H9 (cell line): ENCODE results near the gene FHIT. TPM values are rescaled to one million over a fixed set of nuclear protein-coding genes. Genes with fewer than 3 reads are reported as not detected.

ENCODE experiments used
- DNase-seq: peaks from one replicate; pipeline ENCODE4 v3.0.0-alpha.2; 2017
- H2AFZ ChIP-seq: one replicate; pipeline ENCODE4 v1.6.1; 2013; ENCODE audit warnings: mild to moderate bottlenecking, low read length, control low read depth, moderate library complexity
- H2AK5ac ChIP-seq: 2 replicates; pipeline ENCODE4 v1.6.1; 2013; ENCODE audit warnings: low read length, control low read depth, mixed read lengths; ENCODE audit not compliant: insufficient read length
- H2BK120ac ChIP-seq: one replicate; pipeline ENCODE4 v1.6.1; 2013; ENCODE audit warnings: low read depth, mild to moderate bottlenecking, low read length, control low read depth, inconsistent platforms; ENCODE audit not compliant: poor library complexity, severe bottlenecking
- H2BK12ac ChIP-seq: 2 replicates; pipeline ENCODE4 v1.6.1; 2013; ENCODE audit warnings: low read length, control low read depth, mixed read lengths, low read depth; ENCODE audit not compliant: insufficient read length
- H2BK15ac ChIP-seq: 2 replicates; pipeline ENCODE4 v1.6.1; 2013; ENCODE audit warnings: low read depth, low read length, control low read depth
- H2BK20ac ChIP-seq: one replicate; pipeline ENCODE4 v1.6.1; 2013; ENCODE audit warnings: low read depth, mild to moderate bottlenecking, low read length, control low read depth, inconsistent platforms; ENCODE audit not compliant: poor library complexity, severe bottlenecking
- H2BK5ac ChIP-seq: 2 replicates; pipeline ENCODE4 v1.6.1; 2013; ENCODE audit warnings: low read length, control low read depth, mixed read lengths; ENCODE audit not compliant: insufficient read length
- H3K14ac ChIP-seq: 2 replicates; pipeline ENCODE4 v1.6.1; 2013; ENCODE audit warnings: low read length, control low read depth; ENCODE audit not compliant: insufficient read depth
- H3K18ac ChIP-seq: 2 replicates; pipeline ENCODE4 v1.6.1; 2013; ENCODE audit warnings: low read depth, mild to moderate bottlenecking, mixed read lengths, low read length, control low read depth; ENCODE audit not compliant: insufficient read length
- H3K23ac ChIP-seq: 2 replicates; pipeline ENCODE4 v1.6.1; 2013; ENCODE audit warnings: low read length, control low read depth, mixed read lengths, low read depth; ENCODE audit not compliant: insufficient read length
- H3K23me2 ChIP-seq: 2 replicates; pipeline ENCODE4 v1.6.1; 2013; ENCODE audit warnings: low read depth, mild to moderate bottlenecking, mixed read lengths, low read length, control low read depth; ENCODE audit not compliant: insufficient read length, poor library complexity, severe bottlenecking
- H3K27ac ChIP-seq: 2 replicates; pipeline ENCODE4 v1.5.1; 2013; ENCODE audit warnings: low read length, control low read depth, mixed read lengths, low read depth; ENCODE audit not compliant: insufficient read length
- H3K27me3 ChIP-seq: 2 replicates; pipeline ENCODE4 v1.6.1; 2013; ENCODE audit warnings: low read length, control low read depth, inconsistent platforms; ENCODE audit not compliant: insufficient read depth
- H3K4ac ChIP-seq: 2 replicates; pipeline ENCODE4 v1.6.1; 2013; ENCODE audit warnings: low read depth, mild to moderate bottlenecking, control low read depth, inconsistent platforms, low read length, moderate library complexity
- H3K4me1 ChIP-seq: 2 replicates; pipeline ENCODE4 v1.6.1; 2013; ENCODE audit warnings: low read length, control low read depth, inconsistent platforms; ENCODE audit not compliant: insufficient read depth
- H3K4me2 ChIP-seq: 2 replicates; pipeline ENCODE4 v1.6.1; 2013; ENCODE audit warnings: low read length, control low read depth, mixed read lengths; ENCODE audit not compliant: insufficient read length, insufficient read depth
- H3K56ac ChIP-seq: 2 replicates; pipeline ENCODE4 v1.6.1; 2013; ENCODE audit warnings: low read depth, mild to moderate bottlenecking, mixed read lengths, low read length, control low read depth; ENCODE audit not compliant: insufficient read length
- H3K79me1 ChIP-seq: 2 replicates; pipeline ENCODE4 v1.6.1; 2013; ENCODE audit warnings: low read depth, mild to moderate bottlenecking, moderate library complexity, low read length, control low read depth, inconsistent platforms; ENCODE audit not compliant: insufficient read depth, poor library complexity, severe bottlenecking
- H3K79me2 ChIP-seq: 2 replicates; pipeline ENCODE4 v1.6.1; 2013; ENCODE audit warnings: low read length, control low read depth, inconsistent platforms; ENCODE audit not compliant: insufficient read depth
- H3K9ac ChIP-seq: 2 replicates; pipeline ENCODE4 v1.6.1; 2013; ENCODE audit warnings: low read length, control low read depth, mixed read lengths; ENCODE audit not compliant: insufficient read length; ENCODE audit errors: extremely low read depth
- H3K9me3 ChIP-seq: one replicate; pipeline ENCODE4 v1.6.1; 2013; ENCODE audit warnings: low read depth, low read length, inconsistent platforms; ENCODE audit not compliant: control insufficient read depth
- H3T11ph ChIP-seq: one replicate; pipeline ENCODE4 v1.6.1; 2013; ENCODE audit warnings: mild to moderate bottlenecking, low read length, control low read depth, inconsistent platforms
- H4K20me1 ChIP-seq: one replicate; pipeline ENCODE4 v1.6.1; 2013; ENCODE audit not compliant: control insufficient read depth, insufficient read length, insufficient read depth
- H4K5ac ChIP-seq: 2 replicates; pipeline ENCODE4 v1.6.1; 2013; ENCODE audit warnings: low read depth, mild to moderate bottlenecking, mixed read lengths, low read length, control low read depth; ENCODE audit not compliant: insufficient read length
- H4K8ac ChIP-seq: replicated peaks from 2 replicates; pipeline ENCODE4 v1.6.1; 2013; ENCODE audit warnings: low read length, control low read depth, mixed read lengths, low read depth; ENCODE audit not compliant: insufficient read length
- H4K91ac ChIP-seq: 2 replicates; pipeline ENCODE4 v1.6.1; 2013; ENCODE audit warnings: low read depth, mild to moderate bottlenecking, moderate library complexity, mixed read lengths, low read length, control low read depth; ENCODE audit not compliant: insufficient read length
- H3K27ac Mint-ChIP-seq, 3 experiments: 2 replicates in 2 of 3; 3 replicates in 1 of 3; pipeline ENCODE4 v1.8.0; 2020 to 2021; ENCODE audit warnings: mixed read lengths in 3 of 3, mild to moderate bottlenecking in 1 of 3, moderate library complexity in 1 of 3
- H3K27me3 Mint-ChIP-seq: 2 replicates; pipeline ENCODE4 v1.8.0; 2021; ENCODE audit warnings: low read depth, mild to moderate bottlenecking, moderate library complexity, mixed read lengths
- H3K36me3 Mint-ChIP-seq, 3 experiments: 2 replicates in 2 of 3; 3 replicates in 1 of 3; pipeline ENCODE4 v1.8.0; 2020 to 2021; ENCODE audit warnings: low read depth in 3 of 3, mixed read lengths in 3 of 3; ENCODE audit not compliant: insufficient read depth in 1 of 3
- H3K4me1 Mint-ChIP-seq, 2 experiments: 2 replicates each; pipeline ENCODE4 v1.8.0; 2020; ENCODE audit warnings: mixed read lengths in 2 of 2
- H3K4me3 Mint-ChIP-seq, 2 experiments: 2 replicates in 1 of 2; 3 replicates in 1 of 2; pipeline ENCODE4 v1.8.0; 2020 to 2021; ENCODE audit warnings: mild to moderate bottlenecking in 2 of 2, mixed read lengths in 2 of 2, moderate library complexity in 1 of 2
- H3K9me3 Mint-ChIP-seq, 2 experiments: 2 replicates in 1 of 2; 3 replicates in 1 of 2; pipeline ENCODE4 v1.8.0; 2020; ENCODE audit warnings: mild to moderate bottlenecking in 2 of 2, mixed read lengths in 2 of 2, moderate library complexity in 1 of 2
- CTCF ChIP-seq: fragments of 200-600 bp; sonication (generic); conservative IDR thresholded peaks from 3 replicates; pipeline ENCODE4 v1.8.0; 2021; ENCODE audit warnings: antibody characterized with exemption, mild to moderate bottlenecking
- WGBS: extraction: QIAGEN DNeasy Blood & Tissue Kit; methylation state at CpG from one replicate; pipeline ENCODE4 v1.1.7; 2013; ENCODE audit warnings: missing lambda C conversion rate, low lambda C conversion rate, mixed read lengths; ENCODE audit not compliant: insufficient read length; ENCODE audit errors: extremely low coverage; 5-methylcytosine and 5-hydroxymethylcytosine counted together
- total RNA-seq: library from RNA; stranded (reverse); gene quantifications from 2 replicates; pipeline ENCODE4 v1.2.1, GENCODE V29; 2021

Gene FHIT
- total RNA-seq, 1 experiment from 2014 or later = 3.0 TPM

DNA sequence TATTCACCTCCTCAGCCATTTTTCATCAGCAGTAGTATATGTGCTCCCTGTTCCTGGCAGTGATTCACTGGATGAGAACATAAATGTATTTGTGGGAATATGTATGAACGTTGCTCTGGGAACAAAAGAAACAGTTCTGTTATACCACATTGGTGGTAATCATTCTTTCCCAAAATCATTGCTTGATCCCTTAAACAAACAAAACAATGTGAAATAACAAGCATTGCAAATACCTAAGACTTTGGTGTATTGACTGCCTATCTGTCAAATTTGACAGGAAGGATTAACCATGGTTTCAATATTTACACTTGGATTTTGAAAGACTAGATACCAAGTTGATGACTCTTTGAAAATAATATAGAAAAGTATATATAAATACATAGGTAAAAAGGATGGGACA lies 284.1 kb downstream of the FHIT start:
- Mint-ChIP-seq H3K4me1 (no peaks in the 10 kb centered on the region), H3K27me3 (no peaks in the 10 kb centered on the region; the same call in 1 of the 2 replicates), H3K36me3 (peaks cover 4 to 23% (median 6%) of the 10 kb centered on the region in 3 experiments; a peak in 6 of 7 replicates), H3K4me3 (no peak overlapping the region), H3K27ac (no peak overlapping the region), H3K9me3 (peaks cover 14 to 21% of the 10 kb centered on the region in 2 experiments; a peak in 4 of 5 replicates)
- no CpG with 5 or more reads among the region's 1 CpG for WGBS
- no peaks in the 10 kb centered on the region for H3K23me2 ChIP-seq
- H2BK12ac ChIP-seq = no peak overlapping the region
- no peaks in the 10 kb centered on the region for H3K4me1 ChIP-seq
- H3K23ac ChIP-seq = no peak overlapping the region
- H3K14ac ChIP-seq = no peak overlapping the region
- H3T11ph ChIP-seq = no peak overlapping the region
- H2BK15ac ChIP-seq = no peak overlapping the region
- H4K91ac ChIP-seq = no peak overlapping the region
- H2AK5ac ChIP-seq = no peak overlapping the region
- no peak overlapping the region for H3K4me2 ChIP-seq
- no peak overlapping the region for H4K5ac ChIP-seq
- no peaks in the 10 kb centered on the region for H3K27me3 ChIP-seq
- no peaks in the 10 kb centered on the region for H4K20me1 ChIP-seq
- no peak overlapping the region for H3K56ac ChIP-seq
- H3K9me3 ChIP-seq = no peaks in the 10 kb centered on the region
- H3K27ac ChIP-seq = no peak overlapping the region
- H2BK20ac ChIP-seq = no peak overlapping the region
- H3K9ac ChIP-seq = no peak overlapping the region
- H3K79me2 ChIP-seq = no peaks in the 10 kb centered on the region
- no peak for DNase-seq
- no peak overlapping the region for H2AFZ ChIP-seq
- H3K18ac ChIP-seq = no peak overlapping the region
- H4K8ac ChIP-seq = no peak overlapping the region
- H2BK120ac ChIP-seq = no peak overlapping the region
- no peak overlapping the region for H2BK5ac ChIP-seq
- TF ChIP-seq CTCF = no peak
- no peak overlapping the region for H3K4ac ChIP-seq
- H3K79me1 ChIP-seq = no peaks in the 10 kb centered on the region
